NCI-H2171 (cell line): ENCODE measurements around the gene CTBP1.

Source experiments
- DNase-seq: peaks from one replicate; lab custom pipeline; 2025; lab: John Stamatoyannopoulos, UW

The CTBP1 gene

GRCh38 chr4:1222938-1223690, 25.8 kb downstream of the CTBP1 start:
- no peak for DNase-seq

- no peak for DNase-seq
Measured at GRCh38 chr4:1222036-1222789, 26.7 kb downstream of the CTBP1 start.

GRCh38 chr4:1221155-1221870, 27.6 kb downstream of the CTBP1 start:
- DNase-seq: no peak

- DNase-seq: no peak
Measured at GRCh38 chr4:1220566-1220965, 28.4 kb downstream of the CTBP1 start.

- DNase-seq: no peak
Measured at GRCh38 chr4:1219566-1219950, 29.4 kb downstream of the CTBP1 start.

DNA sequence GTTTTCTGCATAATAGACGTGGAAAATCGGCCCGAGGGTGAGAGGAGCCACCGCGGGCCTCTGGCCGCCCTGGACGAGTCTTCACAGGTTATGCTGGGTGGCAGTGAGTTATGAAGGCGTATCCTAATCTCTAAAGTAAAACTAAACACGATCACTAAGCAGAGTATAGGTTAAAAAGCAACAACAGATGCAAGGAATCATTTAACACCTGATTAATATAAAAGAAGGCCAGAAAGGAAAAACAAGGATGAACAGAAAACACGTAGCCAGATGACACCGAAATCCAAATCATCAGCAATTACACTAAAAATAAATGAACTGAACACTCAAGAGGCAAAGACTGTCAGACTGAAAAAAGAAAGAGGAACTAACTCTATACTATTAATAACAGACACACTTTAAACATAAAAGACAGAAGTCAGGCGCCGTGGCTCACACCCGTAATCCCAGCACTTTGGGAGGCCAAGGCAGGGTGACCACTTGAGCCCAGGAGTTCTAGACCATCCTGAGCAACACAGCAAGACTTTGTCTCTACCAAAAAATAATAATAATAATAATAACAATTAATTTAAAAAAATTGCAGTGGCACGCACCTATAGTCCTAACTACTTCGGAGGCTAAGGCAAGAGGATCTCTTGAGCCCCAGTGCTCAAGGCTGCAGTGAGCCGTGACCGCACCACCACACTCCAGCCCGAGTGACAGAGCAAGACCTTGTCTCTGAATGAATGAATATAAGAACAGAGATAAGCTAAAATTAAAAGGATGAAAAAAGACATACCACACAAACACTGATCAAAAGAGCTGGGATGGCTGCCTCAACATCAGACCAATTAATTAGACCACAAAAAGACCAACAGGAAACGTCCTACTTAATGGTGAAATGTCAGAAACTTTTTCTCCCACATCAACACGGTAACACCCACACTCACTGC, 30.0 kb downstream of the CTBP1 start:
- no peak for DNase-seq

- no peak for DNase-seq
Measured at GRCh38 chr4:1217366-1217765, 31.6 kb downstream of the CTBP1 start.

GRCh38 chr4:1216869-1217294, 32.0 kb downstream of the CTBP1 start:
- DNase-seq: no peak

DNA sequence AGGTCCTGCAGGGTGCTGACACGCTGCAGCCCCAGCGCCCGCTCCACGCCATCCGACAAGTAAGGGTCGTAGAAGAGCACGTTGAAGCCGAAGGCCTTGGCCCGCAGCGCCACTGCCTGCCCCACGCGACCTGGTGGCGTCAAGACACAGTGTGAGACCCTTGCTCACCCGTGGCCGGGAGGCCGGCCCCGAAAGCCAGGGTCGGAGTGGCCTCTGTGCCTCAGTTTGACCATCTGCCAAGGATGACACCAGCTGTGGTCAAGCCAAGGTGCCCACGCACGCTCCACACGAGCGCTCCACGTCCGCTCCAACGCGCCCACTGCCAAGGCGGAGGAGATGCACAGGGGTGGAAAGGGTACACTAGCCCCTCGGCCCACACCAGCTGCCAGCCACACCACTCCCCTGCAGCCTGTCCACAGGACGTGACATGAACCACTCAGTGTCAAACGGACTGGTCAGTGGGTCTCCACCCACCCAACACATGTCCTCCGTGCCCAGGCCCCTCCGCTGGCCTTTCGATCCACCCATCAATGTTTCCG, 32.8 kb downstream of the CTBP1 start:
- DNase-seq: no peak

DNA sequence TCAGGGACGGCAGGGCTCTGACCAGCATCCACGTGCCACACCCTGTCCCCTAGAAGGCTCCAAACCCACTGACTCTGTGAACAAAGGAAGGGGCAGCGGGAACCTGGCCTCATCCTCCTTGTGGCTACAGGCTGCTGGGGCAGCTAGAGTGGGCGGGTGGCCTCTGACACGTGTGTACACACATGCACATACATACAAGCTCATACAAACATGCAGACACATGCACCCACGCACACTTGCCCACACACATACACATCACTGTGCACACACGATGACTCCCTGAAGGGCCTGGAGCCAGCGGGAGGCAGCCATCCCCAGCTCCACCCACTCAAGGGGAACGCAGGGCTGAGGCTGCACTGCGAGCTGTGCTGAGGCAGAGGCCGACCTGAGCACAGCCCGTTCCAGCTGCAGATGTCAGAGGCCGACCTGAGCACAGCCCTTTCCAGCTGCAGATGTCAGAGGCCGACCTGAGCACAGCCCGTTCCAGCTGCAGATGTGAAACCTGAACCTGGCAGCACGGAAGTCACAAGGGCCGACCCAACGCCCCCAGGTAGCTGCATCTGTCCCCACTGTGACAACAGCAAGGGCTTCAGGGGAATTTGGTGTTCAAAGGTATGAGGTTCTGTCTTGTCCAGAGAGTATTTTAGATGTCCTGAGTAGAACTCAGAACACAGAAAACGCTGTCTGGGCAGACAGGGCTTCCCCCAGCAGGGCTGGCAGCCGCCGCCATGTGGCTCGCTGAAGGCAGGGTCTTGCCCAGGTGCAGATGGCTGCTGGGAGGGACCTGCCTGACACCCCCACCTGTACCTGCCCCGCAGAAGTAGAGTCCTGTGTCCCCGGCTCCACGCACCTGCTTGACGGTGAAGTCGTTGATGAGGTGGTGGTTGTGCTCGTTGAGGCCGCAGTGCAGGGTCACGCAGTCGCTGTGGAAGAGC, 33.5 kb downstream of the CTBP1 start:
- no peak for DNase-seq

GRCh38 chr4:1214101-1215095, 34.5 kb downstream of the CTBP1 start:
- no peak for DNase-seq

- DNase-seq: no peak
Measured at GRCh38 chr4:1213336-1213995, 35.5 kb downstream of the CTBP1 start.

DNA sequence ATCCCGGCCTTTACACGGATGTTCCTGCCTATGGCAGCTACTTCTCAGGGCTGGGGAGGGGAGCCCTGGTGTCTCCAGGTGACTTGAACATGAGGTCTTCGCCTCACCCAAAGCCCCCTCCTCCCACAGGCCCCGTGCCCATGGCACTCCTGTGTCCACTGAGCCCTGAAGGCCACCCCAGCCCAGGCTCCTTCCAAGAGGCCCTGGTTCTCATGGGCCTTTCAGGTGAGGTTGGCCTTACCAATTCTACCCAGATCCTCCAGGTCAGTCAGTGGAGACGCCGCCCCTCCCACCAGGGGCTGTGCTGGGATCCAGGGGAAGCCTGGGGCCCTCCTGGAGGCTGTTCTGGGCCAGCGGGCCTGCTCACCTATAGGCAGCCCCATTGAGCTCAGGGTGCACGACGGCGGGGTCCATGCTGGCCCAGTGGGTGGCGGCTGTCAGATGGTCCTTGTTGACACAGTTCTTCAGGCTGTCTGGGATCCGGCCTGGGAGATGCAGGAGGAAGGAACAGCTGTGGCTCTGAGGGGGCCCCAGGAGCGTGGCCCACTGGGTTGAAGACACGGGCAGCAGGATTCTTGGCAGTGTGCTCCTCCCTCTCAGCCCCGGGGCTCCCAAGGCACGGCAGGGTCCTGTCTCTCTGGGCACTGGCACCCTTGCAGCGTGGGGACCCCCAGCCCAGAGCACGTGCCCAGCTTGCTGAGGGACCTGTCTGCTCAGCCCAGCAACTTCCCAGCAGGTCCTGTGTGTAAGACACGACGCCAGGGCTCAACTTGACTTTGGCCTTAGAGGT, 36.2 kb downstream of the CTBP1 start:
- DNase-seq: no peak

DNA sequence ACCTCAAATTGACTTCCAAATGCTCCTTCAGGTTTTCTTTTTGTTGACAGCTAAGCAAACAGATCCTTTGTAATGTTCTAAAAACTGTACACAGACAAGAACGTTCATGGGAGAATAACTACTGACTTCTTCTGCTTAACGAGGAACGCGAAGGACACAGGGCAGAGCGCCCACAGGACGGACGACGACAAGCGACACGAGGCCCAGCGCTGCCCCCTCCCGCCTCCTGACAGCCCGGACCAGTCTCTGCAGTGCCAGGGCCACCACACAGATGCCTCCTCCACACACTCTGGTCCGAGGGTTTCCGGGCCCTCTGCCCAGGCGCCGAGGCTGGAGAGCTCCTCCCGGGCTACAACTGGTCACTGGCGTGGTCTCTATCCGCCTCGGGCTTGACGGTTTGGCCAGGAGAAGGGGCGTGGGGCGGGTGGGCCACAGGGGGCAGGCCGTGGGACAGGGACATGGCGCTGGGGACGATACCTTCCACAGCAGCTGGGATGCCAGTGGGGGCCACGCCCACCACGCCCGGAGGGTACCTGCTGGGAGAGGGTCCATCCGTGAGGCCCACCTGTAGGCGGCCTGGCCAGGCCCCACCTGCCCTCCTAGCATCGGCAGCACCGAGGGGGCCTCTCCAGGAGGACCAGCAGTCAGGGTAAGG, 36.9 kb downstream of the CTBP1 start:
- DNase-seq: no peak

- DNase-seq: no peak
Measured at GRCh38 chr4:1211371-1211770, 37.6 kb downstream of the CTBP1 start.

GRCh38 chr4:1210971-1211370, 38.0 kb downstream of the CTBP1 start:
- no peak for DNase-seq

DNA sequence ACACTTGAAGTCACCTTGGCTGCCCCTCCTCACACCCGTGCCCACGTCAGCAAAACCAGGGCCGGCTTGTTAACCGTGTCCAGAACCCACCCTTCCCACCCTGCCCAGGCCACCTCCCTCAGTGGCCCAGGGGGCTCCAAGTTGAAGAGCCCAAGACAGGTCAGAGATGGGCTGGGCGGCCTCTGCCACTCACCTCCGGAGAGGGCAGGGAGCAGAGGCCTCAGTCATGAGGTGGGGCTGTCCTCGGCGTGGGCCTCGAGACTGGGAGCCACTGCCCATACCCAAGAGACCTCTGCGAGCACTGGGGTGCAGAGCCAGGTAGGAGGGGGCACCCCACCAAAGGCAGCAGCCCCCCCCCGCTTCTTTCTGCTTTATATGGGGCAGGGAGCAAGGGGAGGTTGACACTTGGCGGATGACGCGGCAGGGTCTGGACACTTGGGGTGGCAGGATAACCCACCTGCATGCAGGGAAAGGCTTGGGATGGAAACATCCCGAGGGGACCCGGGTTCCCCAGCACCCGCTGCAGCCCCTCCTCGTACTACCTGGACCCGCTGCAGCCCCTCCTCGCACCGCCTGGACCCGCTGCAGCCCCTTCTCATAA, 38.6 kb downstream of the CTBP1 start:
- DNase-seq: no peak
